ENCODE results near the gene THAP5. TPM values are rescaled to one million over a fixed set of nuclear protein-coding genes. Genes with fewer than 3 reads are reported as not detected.

The THAP5 gene, protein sequence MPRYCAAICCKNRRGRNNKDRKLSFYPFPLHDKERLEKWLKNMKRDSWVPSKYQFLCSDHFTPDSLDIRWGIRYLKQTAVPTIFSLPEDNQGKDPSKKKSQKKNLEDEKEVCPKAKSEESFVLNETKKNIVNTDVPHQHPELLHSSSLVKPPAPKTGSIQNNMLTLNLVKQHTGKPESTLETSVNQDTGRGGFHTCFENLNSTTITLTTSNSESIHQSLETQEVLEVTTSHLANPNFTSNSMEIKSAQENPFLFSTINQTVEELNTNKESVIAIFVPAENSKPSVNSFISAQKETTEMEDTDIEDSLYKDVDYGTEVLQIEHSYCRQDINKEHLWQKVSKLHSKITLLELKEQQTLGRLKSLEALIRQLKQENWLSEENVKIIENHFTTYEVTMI
- total RNA-seq (2021) (38.1 and 39.4 TPM in 2 replicates), Bru-seq, nascent RNA (percentile 95 among the genes with signal in this experiment), BruChase-seq, experiment 1, labeled RNA remaining after a 2-hour chase (percentile 98 among the genes with signal in this experiment), BruChase-seq, experiment 2, labeled RNA remaining after a 6-hour chase (percentile 95 among the genes with signal in this experiment)
- long read RNA-seq, transcript THAP5-203 (3 exons, 3,306 nt), result major isoform, 8 of 16 reads
- long read RNA-seq, partial matches to known transcripts, result 0 of 16 reads
- long read RNA-seq, other reads (novel, unspliced or antisense), result 3 of 16 reads

DNA sequence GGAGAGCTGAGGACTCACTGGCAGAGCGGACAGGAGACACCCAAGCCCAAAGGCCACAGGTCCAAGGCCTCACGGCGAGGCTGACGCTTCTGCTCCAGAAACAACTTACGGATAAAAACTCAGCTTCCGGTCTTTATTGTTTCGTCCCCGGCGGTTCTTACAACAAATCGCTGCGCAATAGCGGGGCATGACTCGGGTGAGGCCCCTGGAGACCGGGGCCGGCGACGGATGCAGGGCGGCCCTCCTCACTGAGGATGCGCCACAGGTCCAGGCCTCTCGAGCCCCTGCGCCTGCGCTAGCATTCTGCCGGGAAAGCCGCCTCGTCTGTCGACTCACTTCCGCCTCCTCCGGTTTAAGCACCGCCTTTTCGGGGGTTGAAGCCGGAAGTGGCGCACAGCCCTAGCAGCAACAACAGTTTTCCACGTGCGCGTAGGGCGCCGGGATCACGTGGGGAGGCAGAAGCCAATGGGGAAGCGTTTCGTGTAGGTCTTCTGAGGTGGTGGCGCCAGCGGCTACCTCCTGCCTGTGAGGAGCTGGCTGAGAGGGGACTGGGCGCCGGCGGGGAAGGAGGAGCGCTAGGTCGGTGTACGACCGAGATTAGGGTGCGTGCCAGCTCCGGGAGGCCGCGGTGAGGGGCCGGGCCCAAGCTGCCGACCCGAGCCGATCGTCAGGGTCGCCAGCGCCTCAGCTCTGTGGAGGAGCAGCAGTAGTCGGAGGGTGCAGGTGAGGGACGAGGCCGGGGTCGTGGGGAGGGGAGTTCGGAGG lies at the start of gene THAP5, which contains the start of gene DNAJB9:
THAP5 (minus strand) TSS at position 326 of the 765 bp plus-strand sequence; CDS start at position 189, 137 bp downstream.
DNAJB9 (plus strand) TSS at position 494 of the 765 bp plus-strand sequence. CDS start 1,853 bp downstream, outside the sequence.
- no peaks in the 10 kb centered on the region for H3K27me3 ChIP-seq (replicated peaks; ENCODE audit: insufficient read depth, low read depth, low read length, poor library complexity)
- no TSS peak for BruUV-seq (replicated peaks)
- peaks cover 27% of the 10 kb centered on the region for H3K4me1 ChIP-seq (ENCODE audit: insufficient read depth, low read length, poor library complexity, severe bottlenecking)
- H3K9me3 ChIP-seq (ENCODE audit: low read depth, low read length, poor library complexity, severe bottlenecking), result no peaks in the 10 kb centered on the region
- intact Hi-C loops (cut with micrococcal nuclease; ENCODE audit: unreplicated experiment), result loop anchor here (2.0 kb wide), 1 partner anchor 43 kb away; the partner anchor contains the start of gene PNPLA8
- no peak for TF ChIP-seq EZH2 (IDR thresholded peaks at IDR 0.05; ENCODE audit: borderline replicate concordance, low read depth, low read length, poor library complexity, severe bottlenecking)
- TF ChIP-seq, protein P1, sequence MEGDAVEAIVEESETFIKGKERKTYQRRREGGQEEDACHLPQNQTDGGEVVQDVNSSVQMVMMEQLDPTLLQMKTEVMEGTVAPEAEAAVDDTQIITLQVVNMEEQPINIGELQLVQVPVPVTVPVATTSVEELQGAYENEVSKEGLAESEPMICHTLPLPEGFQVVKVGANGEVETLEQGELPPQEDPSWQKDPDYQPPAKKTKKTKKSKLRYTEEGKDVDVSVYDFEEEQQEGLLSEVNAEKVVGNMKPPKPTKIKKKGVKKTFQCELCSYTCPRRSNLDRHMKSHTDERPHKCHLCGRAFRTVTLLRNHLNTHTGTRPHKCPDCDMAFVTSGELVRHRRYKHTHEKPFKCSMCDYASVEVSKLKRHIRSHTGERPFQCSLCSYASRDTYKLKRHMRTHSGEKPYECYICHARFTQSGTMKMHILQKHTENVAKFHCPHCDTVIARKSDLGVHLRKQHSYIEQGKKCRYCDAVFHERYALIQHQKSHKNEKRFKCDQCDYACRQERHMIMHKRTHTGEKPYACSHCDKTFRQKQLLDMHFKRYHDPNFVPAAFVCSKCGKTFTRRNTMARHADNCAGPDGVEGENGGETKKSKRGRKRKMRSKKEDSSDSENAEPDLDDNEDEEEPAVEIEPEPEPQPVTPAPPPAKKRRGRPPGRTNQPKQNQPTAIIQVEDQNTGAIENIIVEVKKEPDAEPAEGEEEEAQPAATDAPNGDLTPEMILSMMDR (conservative IDR thresholded peaks at IDR 0.05; ENCODE audit: low read depth, low read length), result no peak
- peak within 1 kb of the TSS; percentile 77 for H3K4me3 ChIP-seq (ENCODE audit: low read depth, low read length, poor library complexity, severe bottlenecking)
- ChIA-PET CTCF (no interaction called here), POLR2A (ENCODE audit: low non-redundant PET) (interaction anchor here (0.6 kb wide), 1 partner anchor 677 kb away, joined by 3 read pairs; no protein-coding TSS in a partner anchor)
- peaks cover 45% of the 10 kb centered on the region for H3K36me3 ChIP-seq (ENCODE audit: insufficient read depth, low read length, poor library complexity, severe bottlenecking)
- peak within 1 kb of the TSS; percentile 94 for H3K27ac ChIP-seq (ENCODE audit: low read depth, low read length, poor library complexity, severe bottlenecking)
- peak; percentile 100 for DNase-seq (ENCODE audit: low spot score)

DNA sequence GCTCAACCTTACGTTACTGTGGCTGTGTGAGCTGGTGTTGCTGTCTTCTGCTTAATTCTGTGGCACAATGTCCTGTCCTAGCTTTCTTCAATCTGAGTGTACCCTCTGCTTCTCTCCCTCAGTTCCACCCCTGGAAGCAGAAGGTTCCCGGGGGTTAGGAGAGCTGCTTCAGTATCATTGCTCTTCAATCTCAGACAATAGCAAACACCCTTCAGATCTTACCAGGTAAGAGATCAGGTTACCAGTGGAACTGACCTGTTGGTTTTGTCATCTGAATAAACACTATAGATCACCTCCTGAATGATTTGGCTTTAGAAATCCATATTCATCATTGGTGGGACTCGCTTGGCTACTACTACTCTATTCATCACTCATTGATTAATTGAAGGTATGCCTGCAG lies 48.5 kb upstream of the THAP5 start:
- BruUV-seq (replicated peaks), result no TSS peak

More for the DNA sequence above, 48.5 kb upstream of the THAP5 start:
- POLR2A ChIA-PET (ENCODE audit: low non-redundant PET), result no interaction called here
- no peak for DNase-seq (ENCODE audit: low spot score)
- H3K9me3 ChIP-seq (ENCODE audit: low read depth, low read length, poor library complexity, severe bottlenecking), result no peaks in the 10 kb centered on the region
- TF ChIP-seq, protein P1 (conservative IDR thresholded peaks at IDR 0.05; ENCODE audit: low read depth, low read length), result no peak
- no peak for TF ChIP-seq EZH2 (IDR thresholded peaks at IDR 0.05; ENCODE audit: borderline replicate concordance, low read depth, low read length, poor library complexity, severe bottlenecking)
- H3K4me3 ChIP-seq (ENCODE audit: low read depth, low read length, poor library complexity, severe bottlenecking), result no peak overlapping the region
- intact Hi-C loops (cut with micrococcal nuclease; ENCODE audit: unreplicated experiment), result loop anchor here (10.0 kb wide), 1 partner anchor 1827 kb away; no protein-coding TSS in a partner anchor
- H3K27me3 ChIP-seq (replicated peaks; ENCODE audit: insufficient read depth, low read depth, low read length, poor library complexity), result no peaks in the 10 kb centered on the region
- no peak overlapping the region for H3K27ac ChIP-seq (ENCODE audit: low read depth, low read length, poor library complexity, severe bottlenecking)
- H3K4me1 ChIP-seq (ENCODE audit: insufficient read depth, low read length, poor library complexity, severe bottlenecking), result peaks cover 3% of the 10 kb centered on the region
- no peaks in the 10 kb centered on the region for H3K36me3 ChIP-seq (ENCODE audit: insufficient read depth, low read length, poor library complexity, severe bottlenecking)
- CTCF ChIA-PET, result no interaction called here
